Neural cell (in vitro differentiated cells): ENCODE measurements around the gene PNPLA2. TPM values are rescaled to one million over a fixed set of nuclear protein-coding genes. Genes with fewer than 3 reads are reported as not detected.

ENCODE experiments used
- H2AFZ ChIP-seq: fragments of 200-600, 300-800 bp; sonication (generic), shearing (Covaris generic); 2 replicates; pipeline ENCODE4 v1.6.0; 2014; ENCODE audit warnings: low read depth, mild to moderate bottlenecking, antibody characterized with exemption, low read length, moderate library complexity
- H3F3A ChIP-seq: fragments of 200-600 bp; shearing (Covaris generic); 2 replicates; pipeline ENCODE4 v1.6.1; 2016; ENCODE audit warnings: mild to moderate bottlenecking, moderate library complexity, mixed read lengths, antibody characterized with exemption, low read length; ENCODE audit not compliant: insufficient read depth, poor library complexity, severe bottlenecking
- H3K27ac ChIP-seq: fragments of 200-600, 300-800 bp; sonication (generic), shearing (Covaris generic); 2 replicates; pipeline ENCODE4 v1.5.1; 2014; ENCODE audit warnings: mild to moderate bottlenecking, low read length, moderate library complexity
- H3K27me3 ChIP-seq: fragments of 300-800, 200-600 bp; sonication (generic), shearing (Covaris generic); 2 replicates; pipeline ENCODE4 v1.6.0; 2014; ENCODE audit warnings: mild to moderate bottlenecking, low read depth, low read length, moderate library complexity; ENCODE audit not compliant: insufficient read depth
- H3K36me3 ChIP-seq: fragments of 300-800, 200-600 bp; sonication (generic), shearing (Covaris generic); 2 replicates; pipeline ENCODE4 v1.5.1; 2014; ENCODE audit warnings: mild to moderate bottlenecking, antibody characterized with exemption, low read length, moderate library complexity; ENCODE audit not compliant: insufficient read depth
- H3K4me2 ChIP-seq: fragments of 300-800, 200-600 bp; sonication (generic), shearing (Covaris generic); 2 replicates; pipeline ENCODE4 v1.6.0; 2014; ENCODE audit warnings: mild to moderate bottlenecking, low read length
- H3K4me3 ChIP-seq: fragments of 300-800, 200-600 bp; sonication (generic), shearing (Covaris generic); 2 replicates; pipeline ENCODE4 v1.5.1; 2014; ENCODE audit warnings: mild to moderate bottlenecking, low read length, moderate library complexity
- H3K79me2 ChIP-seq: fragments of 200-600 bp; shearing (Covaris generic); replicated peaks from 2 replicates; pipeline ENCODE4 v1.6.0; 2014; ENCODE audit warnings: mild to moderate bottlenecking, low read length, moderate library complexity; ENCODE audit not compliant: insufficient read depth
- H3K9ac ChIP-seq: fragments of 300-800, 200-600 bp; sonication (generic), shearing (Covaris generic); 2 replicates; pipeline ENCODE4 v1.6.1; 2016; ENCODE audit warnings: mild to moderate bottlenecking, low read length, mixed read lengths
- H3K9me2 ChIP-seq: fragments of 200-600 bp; shearing (Covaris generic); 2 replicates; pipeline ENCODE4 v1.6.1; 2016; ENCODE audit warnings: mild to moderate bottlenecking, low read length, mixed read lengths; ENCODE audit not compliant: insufficient read depth
- H3K9me3 ChIP-seq: fragments of 200-600, 300-800 bp; sonication (generic), shearing (Covaris generic); 2 replicates; pipeline ENCODE4 v1.6.1; 2016; ENCODE audit warnings: mild to moderate bottlenecking, mixed run types, low read length, moderate library complexity, mixed read lengths
- H4K20me1 ChIP-seq: fragments of 200-600 bp; shearing (Covaris generic); 2 replicates; pipeline ENCODE4 v1.6.1; 2016; ENCODE audit warnings: mild to moderate bottlenecking, mixed run types; ENCODE audit not compliant: insufficient read depth
- CTCF ChIP-seq: fragments of 450-650 bp; IDR thresholded peaks from 2 replicates; pipeline ENCODE4 v1.5.1; 2014; ENCODE audit warnings: antibody characterized with exemption, mild to moderate bottlenecking, moderate library complexity; ENCODE audit not compliant: poor library complexity, severe bottlenecking
- EP300 ChIP-seq: fragments of 450-650 bp; conservative IDR thresholded peaks from 2 replicates; pipeline ENCODE4 v1.6.1; 2014; ENCODE audit warnings: antibody characterized with exemption, mild to moderate bottlenecking, moderate library complexity; ENCODE audit not compliant: poor library complexity, severe bottlenecking
- EZH2 ChIP-seq: fragments of 200-600, 300-800 bp; shearing (Covaris generic), sonication (generic); IDR thresholded peaks from 2 replicates; pipeline ENCODE4 v1.6.1; 2014; ENCODE audit warnings: antibody characterized with exemption, low read length, borderline replicate concordance, mild to moderate bottlenecking; ENCODE audit not compliant: insufficient read depth, poor library complexity, severe bottlenecking
- MXI1 ChIP-seq: fragments of 450-650 bp; conservative IDR thresholded peaks from 2 replicates; pipeline ENCODE4 v1.6.1; 2014; ENCODE audit warnings: antibody characterized with exemption, mild to moderate bottlenecking; ENCODE audit not compliant: poor library complexity, severe bottlenecking
- POLR2AphosphoS5 ChIP-seq: IDR thresholded peaks from 2 replicates; pipeline ENCODE4 v1.6.1; 2012
- RAD21 ChIP-seq: fragments of 450-650 bp; conservative IDR thresholded peaks from 2 replicates; pipeline ENCODE4 v1.6.1; 2014; ENCODE audit warnings: antibody characterized with exemption, mild to moderate bottlenecking, moderate library complexity
- REST ChIP-seq: IDR thresholded peaks from 2 replicates; pipeline ENCODE4 v1.6.1; 2012; ENCODE audit warnings: borderline replicate concordance
- SMC3 ChIP-seq: fragments of 450-650 bp; conservative IDR thresholded peaks from 2 replicates; pipeline ENCODE4 v1.6.1; 2014; ENCODE audit warnings: antibody characterized with exemption, mild to moderate bottlenecking, moderate library complexity; ENCODE audit not compliant: poor library complexity
- TAF1 ChIP-seq: IDR thresholded peaks from 2 replicates; pipeline ENCODE4 v1.6.1; 2012; ENCODE audit warnings: low read depth
- polyA plus RNA-seq: library from polyadenylated mRNA; depleted of rRNA; stranded (reverse); fragments of >200 nt; gene quantifications from 2 replicates; pipeline ENCODE4 v1.2.3, GENCODE V29; 2014

Gene PNPLA2
- polyA plus RNA-seq, 1 donor from 2014 or later = 7.8 TPM

- no peaks in the 10 kb centered on the region for H3K36me3 ChIP-seq
- TF ChIP-seq EP300 = no peak
- TF ChIP-seq EZH2 = no peak
- no peak for TF ChIP-seq TAF1
- TF ChIP-seq POLR2AphosphoS5 = no peak
- TF ChIP-seq REST = no peak
- no peak for TF ChIP-seq SMC3
- no peak for TF ChIP-seq CTCF
- no peak for TF ChIP-seq MXI1
- no peak for TF ChIP-seq RAD21
- H3K79me2 ChIP-seq = no peaks in the 10 kb centered on the region
Observed at GRCh38 chr11:864898-865297, 46.2 kb downstream of the PNPLA2 start.

GRCh38 chr11:865462-866430 is 47.0 kb downstream of the PNPLA2 start:
- H3F3A ChIP-seq = no peaks in the 10 kb centered on the region
- no peaks in the 10 kb centered on the region for H3K9me2 ChIP-seq
- no peak overlapping the region for H3K27ac ChIP-seq
- no peak overlapping the region for H2AFZ ChIP-seq
- no peak overlapping the region for H3K4me3 ChIP-seq
- H4K20me1 ChIP-seq = no peaks in the 10 kb centered on the region
- no peak overlapping the region for H3K9ac ChIP-seq
- no peaks in the 10 kb centered on the region for H3K36me3 ChIP-seq
- no peaks in the 10 kb centered on the region for H3K27me3 ChIP-seq
- no peak for TF ChIP-seq TAF1
- no peak for TF ChIP-seq RAD21
- TF ChIP-seq REST = no peak
- TF ChIP-seq EP300 = no peak
- TF ChIP-seq SMC3 = no peak
- TF ChIP-seq MXI1 = no peak
- no peak for TF ChIP-seq CTCF
- TF ChIP-seq EZH2 = no peak
- no peak for TF ChIP-seq POLR2AphosphoS5
- no peak overlapping the region for H3K4me2 ChIP-seq
- no peaks in the 10 kb centered on the region for H3K79me2 ChIP-seq
- no peaks in the 10 kb centered on the region for H3K9me3 ChIP-seq

More at GRCh38 chr11:864898-865297, 46.2 kb downstream of the PNPLA2 start:
- H3K9me3 ChIP-seq = no peaks in the 10 kb centered on the region
- H4K20me1 ChIP-seq = no peaks in the 10 kb centered on the region
- no peaks in the 10 kb centered on the region for H3K9me2 ChIP-seq
- no peak overlapping the region for H3K4me3 ChIP-seq
- H3K27ac ChIP-seq = no peak overlapping the region
- H3F3A ChIP-seq = no peaks in the 10 kb centered on the region
- no peak overlapping the region for H3K4me2 ChIP-seq
- H2AFZ ChIP-seq = no peak overlapping the region
- H3K9ac ChIP-seq = no peak overlapping the region
- H3K27me3 ChIP-seq = no peaks in the 10 kb centered on the region
